Myocyte (in vitro differentiated cells): ENCODE data around the gene ZMYND8. TPM values are rescaled to one million over a fixed set of nuclear protein-coding genes. Genes with fewer than 3 reads are reported as not detected.
"Not testable (repeated sequence)": the region's sequence is repeated elsewhere in the genome, so short reads cannot be mapped to it uniquely, and the experiment has no call there.

Source experiments
- DNase-seq: peaks from one replicate; pipeline ENCODE4 v3.0.0-alpha.2; 2012; ENCODE audit warnings: low read depth
- total RNA-seq: library from RNA; depleted of rRNA; stranded (reverse); fragments of >200 nt; gene quantifications from 2 replicates; pipeline ENCODE4 v1.2.3, GENCODE V29; 2014

ZMYND8 gene
- total RNA-seq, 1 donor from 2014 or later, result 28.2 TPM

GRCh38 chr20:47251154-47252020, 105.1 kb downstream of the ZMYND8 start:
- no peak for DNase-seq

DNA sequence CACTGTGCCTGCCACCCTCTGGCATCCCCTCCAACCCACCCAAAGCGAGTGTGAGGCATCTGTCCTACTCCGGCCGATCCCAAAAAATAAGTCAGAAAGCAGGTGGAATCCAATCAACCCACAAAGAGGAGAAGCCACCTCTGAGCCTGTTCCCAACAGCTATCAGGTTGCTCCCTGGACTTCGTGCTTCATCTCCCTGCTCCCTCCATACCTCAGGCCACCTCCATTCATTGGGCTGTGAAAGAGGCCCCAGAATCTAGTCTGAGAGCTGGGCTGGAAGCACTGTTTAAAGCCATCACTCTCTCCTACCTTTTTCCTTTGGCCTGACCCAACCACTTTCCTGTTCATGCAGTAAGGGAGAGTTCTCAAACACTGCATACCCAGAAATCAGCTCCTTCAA, 106.1 kb downstream of the ZMYND8 start:
- DNase-seq, result no peak

- DNase-seq, result no peak
These were observed 106.6 kb downstream of the ZMYND8 start for GRCh38 chr20:47249913-47250312.

DNA sequence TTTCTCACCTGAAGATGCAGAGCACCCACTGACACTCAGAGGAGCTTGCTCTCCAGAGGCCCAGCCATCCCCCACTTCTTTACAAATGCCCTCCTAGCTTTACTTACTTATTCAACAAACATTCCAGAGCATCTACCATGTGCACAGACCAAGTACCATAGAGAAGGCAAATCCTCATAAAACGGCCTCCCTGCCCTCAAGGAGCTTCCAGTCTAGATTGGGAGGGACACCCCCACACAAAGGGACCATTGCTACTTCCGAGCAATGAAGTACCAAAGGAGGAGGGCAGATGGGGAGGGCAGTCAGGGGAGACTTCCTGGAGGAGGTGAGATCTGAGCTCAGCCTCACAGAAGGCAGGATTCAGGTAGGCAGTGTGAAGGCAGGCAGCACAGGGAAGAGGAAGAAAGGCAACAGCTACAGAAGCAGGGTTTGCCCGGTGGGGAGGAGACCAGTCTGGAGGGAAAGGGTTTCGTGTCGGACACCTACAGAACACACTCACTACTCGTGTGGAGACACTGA, 108.0 kb downstream of the ZMYND8 start:
- DNase-seq, result no peak

- DNase-seq, result no peak
These were observed 108.5 kb downstream of the ZMYND8 start for GRCh38 chr20:47247972-47248371.

DNA sequence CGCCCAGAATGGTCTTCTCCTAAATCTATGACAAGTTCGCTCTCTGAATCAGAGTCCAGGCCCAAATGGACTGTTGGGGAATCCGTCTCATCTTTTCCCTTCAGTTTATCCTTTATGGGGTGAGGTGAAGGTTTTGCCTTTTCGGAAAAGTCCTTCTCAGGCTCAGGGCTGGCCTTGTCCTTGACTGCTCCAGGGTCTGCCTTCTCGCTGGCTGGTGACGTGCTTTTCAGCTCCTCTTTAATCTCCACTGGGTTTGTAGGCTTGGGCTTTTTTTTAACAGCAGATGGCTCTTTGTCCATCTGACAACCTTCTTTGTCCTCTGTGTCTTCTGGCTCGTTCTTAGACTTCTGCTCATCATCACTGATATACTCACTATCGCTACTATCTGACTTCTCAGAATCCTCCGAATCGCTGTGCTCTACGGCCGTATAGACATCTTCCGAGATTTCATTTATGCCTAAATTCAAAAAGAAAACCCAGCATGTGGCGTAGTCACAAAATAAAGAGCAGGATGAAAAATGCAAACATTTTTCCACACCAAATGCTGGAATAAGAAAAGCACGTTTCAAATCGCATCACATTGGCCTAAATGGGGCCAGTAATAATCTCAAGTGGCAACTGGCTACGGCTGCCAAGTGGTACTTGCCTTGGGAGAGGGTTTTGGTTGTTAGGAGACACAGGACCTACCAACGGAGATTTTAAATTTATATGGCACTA, 110.3 kb downstream of the ZMYND8 start:
- DNase-seq, result no peak

DNA sequence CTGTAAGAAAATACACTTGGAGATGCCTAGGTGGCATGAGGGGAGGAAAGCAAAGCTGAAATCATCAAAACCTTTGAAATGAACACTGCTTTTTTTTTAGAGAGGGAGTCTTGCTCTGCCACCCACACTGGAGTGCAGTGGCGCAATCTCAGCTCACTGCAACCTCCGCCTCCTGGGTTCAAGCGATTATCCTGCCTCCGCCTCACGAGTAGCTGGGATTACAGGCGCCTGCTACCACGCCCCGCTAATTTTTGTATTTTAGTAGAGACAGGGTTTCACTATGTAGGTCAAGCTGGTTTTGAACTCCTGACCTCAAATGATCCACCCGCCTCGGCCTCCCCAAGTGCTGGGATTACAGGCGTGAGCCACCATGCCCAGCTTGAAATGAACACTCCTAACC, 111.3 kb downstream of the ZMYND8 start:
- DNase-seq, result not testable (repeated sequence)

GRCh38 chr20:47244451-47244850, 112.0 kb downstream of the ZMYND8 start:
- DNase-seq, result no peak

GRCh38 chr20:47243532-47244305, 112.8 kb downstream of the ZMYND8 start:
- peak; percentile 58 for DNase-seq

DNA sequence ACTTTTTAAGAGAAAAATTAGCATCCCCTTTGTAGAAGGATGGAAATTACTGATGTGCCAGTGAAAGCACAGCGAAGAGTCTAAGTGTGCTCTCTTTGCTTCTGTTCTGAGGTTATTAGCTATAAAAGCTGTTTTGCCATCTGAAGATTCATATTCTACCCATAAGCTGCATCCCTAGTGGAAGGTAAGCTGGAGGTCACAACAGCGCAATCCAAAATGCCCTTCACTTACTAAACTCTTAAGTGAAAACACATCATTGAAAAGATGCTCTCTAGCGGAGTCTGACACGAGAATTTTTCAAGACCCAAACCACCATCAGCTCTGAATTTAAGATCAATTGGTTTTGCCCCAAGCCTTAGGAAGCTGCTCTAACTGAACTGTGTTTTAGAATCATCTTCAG, 113.5 kb downstream of the ZMYND8 start:
- DNase-seq, result no peak

GRCh38 chr20:47241345-47241781, 115.1 kb downstream of the ZMYND8 start:
- DNase-seq, result peak; percentile 67

DNA sequence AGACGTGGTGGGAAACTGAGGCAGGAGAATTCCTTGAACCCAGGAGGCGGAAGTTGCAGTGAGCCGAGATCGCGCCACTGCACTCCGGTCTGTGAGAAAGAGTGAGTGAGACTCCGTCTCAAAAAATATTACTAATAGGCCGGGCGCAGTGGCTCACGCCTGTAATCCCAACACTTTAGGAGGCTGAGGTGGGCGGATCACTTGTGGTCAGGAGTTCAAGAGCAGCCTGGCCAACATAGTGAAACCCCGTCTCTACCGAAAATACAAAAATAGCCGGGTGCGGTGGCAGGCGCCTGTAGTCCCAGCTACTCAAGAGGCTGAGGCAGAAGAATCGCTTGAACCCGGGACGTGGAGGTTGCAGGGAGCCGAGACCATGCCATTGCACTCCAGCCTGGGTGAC, 116.4 kb downstream of the ZMYND8 start:
- DNase-seq, result not testable (repeated sequence)

DNA sequence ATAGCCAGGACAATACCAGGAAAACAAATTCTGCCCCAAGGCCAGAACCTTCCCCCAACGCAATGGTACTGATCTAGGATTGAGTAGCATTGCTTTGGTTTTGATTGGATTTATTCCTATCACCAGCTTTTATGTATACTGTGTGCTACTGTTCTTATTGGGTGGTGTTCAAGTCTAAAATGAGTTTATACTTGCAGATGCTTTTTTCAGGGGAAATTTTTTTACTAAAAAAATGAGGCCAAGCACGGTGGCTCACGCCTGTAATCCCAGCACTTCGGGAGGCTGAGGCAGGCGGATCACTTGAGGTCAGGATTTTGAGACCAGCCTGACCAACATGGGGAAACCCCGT, 116.8 kb downstream of the ZMYND8 start:
- DNase-seq, result no peak

DNA sequence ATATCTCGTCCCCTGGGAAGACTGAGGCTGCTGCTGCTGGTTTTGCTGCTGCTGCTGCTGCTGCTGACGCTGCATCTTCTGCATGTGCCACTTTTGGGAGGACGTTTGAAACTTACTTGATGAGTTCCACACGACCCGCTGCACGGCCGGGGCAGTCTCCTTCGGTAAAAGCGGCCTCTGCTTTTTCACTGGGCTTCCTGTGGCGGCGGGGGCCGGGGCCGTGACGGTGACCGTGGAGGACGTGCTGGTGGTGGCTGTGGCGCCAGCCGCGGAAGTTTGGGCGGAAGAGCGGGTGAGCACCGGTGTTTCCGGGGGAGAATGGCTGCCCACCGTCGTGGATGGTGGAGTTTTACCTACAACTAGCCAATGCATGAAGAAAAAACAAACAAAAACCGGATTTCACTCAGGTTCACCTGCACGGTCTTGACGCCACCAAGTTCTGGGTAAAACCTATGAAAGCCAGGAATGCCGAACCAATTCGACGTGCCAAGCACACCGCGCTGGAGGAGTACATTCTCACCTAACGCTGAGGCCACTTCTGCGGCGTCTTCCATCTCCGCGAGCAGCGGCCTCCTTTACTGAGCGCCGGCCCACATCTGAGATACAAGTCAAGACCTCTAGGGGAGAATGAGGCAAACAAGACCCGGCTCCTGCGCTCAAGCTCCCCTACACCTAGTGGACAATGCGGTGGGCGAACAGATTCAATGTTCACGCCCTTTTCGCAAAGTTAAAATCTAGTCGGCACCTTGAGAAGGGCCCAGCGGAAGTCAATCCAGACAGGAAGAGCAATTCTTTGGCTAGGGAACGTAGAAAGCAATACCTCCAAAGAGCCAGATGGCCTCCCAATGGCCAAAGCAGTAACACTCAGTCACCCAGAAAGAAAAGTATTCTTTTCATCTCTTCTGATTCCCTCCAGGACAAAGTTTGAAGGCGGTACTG, 117.5 kb downstream of the ZMYND8 start:
- DNase-seq, result no peak

GRCh38 chr20:47237715-47238114, 118.8 kb downstream of the ZMYND8 start:
- no peak for DNase-seq

- no peak for DNase-seq
These were observed 119.9 kb downstream of the ZMYND8 start for GRCh38 chr20:47236639-47236900.

DNA sequence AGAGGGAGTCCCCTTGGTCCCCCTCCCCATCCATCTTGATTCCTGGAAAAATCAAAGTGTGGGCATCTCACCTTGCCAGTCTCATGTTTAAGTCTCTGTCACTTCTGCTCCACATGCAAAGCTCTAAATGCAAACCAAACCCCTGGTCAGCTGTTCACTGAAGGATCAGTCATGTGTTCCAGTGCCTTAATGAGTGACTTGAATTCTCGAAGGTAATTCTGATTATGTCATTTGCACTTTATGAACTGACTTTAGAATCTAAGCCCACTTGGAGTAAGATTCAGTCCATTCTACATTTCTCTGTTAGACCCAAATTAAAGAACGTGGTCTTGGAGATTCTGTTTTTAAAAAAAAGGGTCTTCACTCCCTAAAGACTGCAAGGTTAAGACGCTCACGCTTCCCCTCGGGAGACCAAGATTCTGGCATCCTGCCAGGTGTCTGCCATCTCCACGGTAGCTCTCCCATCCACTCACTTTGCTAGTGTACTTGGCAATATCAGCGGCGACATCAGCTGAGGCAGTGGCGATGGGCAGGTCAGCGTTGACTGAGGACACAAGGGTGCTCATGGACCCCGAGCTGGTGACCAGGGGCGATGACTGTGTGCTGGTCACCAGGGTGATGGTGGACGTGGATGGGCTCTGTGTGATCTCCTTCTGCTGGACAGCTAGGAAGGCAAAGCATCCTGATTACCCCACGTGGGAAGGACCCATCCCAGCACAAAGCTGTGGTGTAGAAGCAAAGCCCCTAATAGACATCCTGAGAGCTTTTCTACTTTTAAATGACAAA, 120.5 kb downstream of the ZMYND8 start:
- DNase-seq, result no peak

- DNase-seq, result no peak
These were observed 121.4 kb downstream of the ZMYND8 start for GRCh38 chr20:47235111-47235510.

DNA sequence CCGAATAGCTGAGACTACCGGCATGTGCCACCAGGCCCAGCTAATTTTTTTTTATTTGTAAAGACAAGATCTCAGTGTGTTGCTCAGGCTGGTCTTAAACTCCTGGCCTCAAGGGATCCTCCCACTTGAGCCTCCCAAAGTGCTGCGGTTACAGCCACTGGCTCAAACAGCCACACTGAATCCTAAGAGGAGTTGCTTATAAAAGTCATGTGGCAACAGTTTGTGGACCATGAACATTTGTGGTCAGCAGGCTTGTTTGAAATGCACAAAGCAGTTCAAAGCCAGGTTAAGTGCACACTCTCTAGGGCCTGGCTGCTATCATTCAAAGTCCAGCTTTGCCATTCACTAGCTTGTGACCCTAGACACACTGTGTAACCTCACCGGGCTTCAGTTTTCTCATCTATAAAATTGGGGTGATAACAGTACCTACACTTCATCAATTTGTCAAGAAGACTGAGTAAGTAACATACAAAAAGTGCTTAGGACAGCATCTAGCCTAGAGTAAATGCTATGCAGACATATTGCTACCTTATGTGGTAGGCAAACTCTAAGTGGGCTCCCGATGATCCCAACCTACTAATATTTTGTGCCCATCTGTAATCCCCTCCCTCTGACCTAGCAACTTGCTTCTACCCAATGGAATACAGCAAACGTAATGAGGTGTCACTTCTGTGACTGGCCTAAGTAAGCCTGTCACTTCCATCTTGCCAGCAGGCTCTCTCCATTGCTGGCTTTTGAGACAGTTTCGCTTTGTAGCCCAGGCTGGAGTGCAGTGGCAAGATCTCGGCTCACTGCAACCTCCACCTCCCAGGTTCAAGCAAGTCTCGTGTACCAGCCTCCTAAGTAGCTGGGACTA, 122.9 kb downstream of the ZMYND8 start:
- no peak for DNase-seq
